ENCODE measurements around the gene EPHA8. TPM values are rescaled to one million over a fixed set of nuclear protein-coding genes. Genes with fewer than 3 reads are reported as not detected.

EPHA8 gene
- total RNA-seq, 1 donor from 2014 or later = 0.23 TPM

- H3K27me3 Mint-ChIP-seq (ENCODE audit: low read depth, unreplicated experiment) = peaks cover 81% of the 10 kb centered on the region
- no peaks in the 10 kb centered on the region for H3K36me3 ChIP-seq (ENCODE audit: insufficient read depth, low read length)
- no peaks in the 10 kb centered on the region for H4K20me1 ChIP-seq (ENCODE audit: insufficient read depth, low read length)
- no peaks in the 10 kb centered on the region for H3K9me3 ChIP-seq (ENCODE audit: insufficient read depth, low read depth, low read length)
- DNase-seq (ENCODE audit: low read depth) (no peak), FAIRE-seq (no peak)
- H3K27me3 ChIP-seq (ENCODE audit: insufficient read depth, low read length) = peaks cover 65% of the 10 kb centered on the region
- no peak overlapping the region for H3K27ac Mint-ChIP-seq (ENCODE audit: unreplicated experiment)
- no peak overlapping the region for H3K4me3 ChIP-seq (ENCODE audit: insufficient read depth, low read depth, low read length)
- H3K9me3 Mint-ChIP-seq (ENCODE audit: unreplicated experiment) = peaks cover 4% of the 10 kb centered on the region
- TF ChIP-seq CTCF (IDR thresholded peaks at IDR 0.05; ENCODE audit: insufficient read depth, low read depth, low read length) = no peak
- no peak for TF ChIP-seq EZH2 (IDR thresholded peaks at IDR 0.05; ENCODE audit: insufficient read depth, low read length)
- no peak overlapping the region for H3K4me2 ChIP-seq (ENCODE audit: low read length)
- no peak overlapping the region for H3K4me3 Mint-ChIP-seq (ENCODE audit: unreplicated experiment)
- no peaks in the 10 kb centered on the region for H3K4me1 ChIP-seq (ENCODE audit: insufficient read depth, low read length)
- H3K27ac ChIP-seq (ENCODE audit: low read depth, low read length) = no peak overlapping the region
- H3K4me1 Mint-ChIP-seq (ENCODE audit: low read depth, unreplicated experiment) = peaks cover 3% of the 10 kb centered on the region
- no peak overlapping the region for H2AFZ ChIP-seq (ENCODE audit: low read depth, low read length)
- H3K36me3 Mint-ChIP-seq (ENCODE audit: low read depth, unreplicated experiment) = no peaks in the 10 kb centered on the region
- no peaks in the 10 kb centered on the region for H3K79me2 ChIP-seq (ENCODE audit: insufficient read depth, low read length)
- H3K9ac ChIP-seq (ENCODE audit: low read length) = no peak overlapping the region
These were observed 2.9 kb downstream of the EPHA8 start for GRCh38 chr1:22566161-22566560.

- no peaks in the 10 kb centered on the region for H4K20me1 ChIP-seq (ENCODE audit: insufficient read depth, low read length)
These were observed 3.9 kb downstream of the EPHA8 start for GRCh38 chr1:22567197-22567596.

More at GRCh38 chr1:22567197-22567596, 3.9 kb downstream of the EPHA8 start:
- H3K9ac ChIP-seq (ENCODE audit: low read length) = no peak overlapping the region
- no peak overlapping the region for H3K4me3 ChIP-seq (ENCODE audit: insufficient read depth, low read depth, low read length)
- no peaks in the 10 kb centered on the region for H3K79me2 ChIP-seq (ENCODE audit: insufficient read depth, low read length)
- H3K36me3 ChIP-seq (ENCODE audit: insufficient read depth, low read length) = no peaks in the 10 kb centered on the region
- H3K4me2 ChIP-seq (ENCODE audit: low read length) = no peak overlapping the region
- H3K27me3 ChIP-seq (ENCODE audit: insufficient read depth, low read length) = peaks cover 58% of the 10 kb centered on the region
- no peak for FAIRE-seq
- no peak overlapping the region for H2AFZ ChIP-seq (ENCODE audit: low read depth, low read length)
- no peak for DNase-seq (ENCODE audit: low read depth)
- no peak overlapping the region for H3K4me3 Mint-ChIP-seq (ENCODE audit: unreplicated experiment)
- peaks cover 77% of the 10 kb centered on the region for H3K27me3 Mint-ChIP-seq (ENCODE audit: low read depth, unreplicated experiment)
- H3K27ac ChIP-seq (ENCODE audit: low read depth, low read length) = no peak overlapping the region
- no peak overlapping the region for H3K27ac Mint-ChIP-seq (ENCODE audit: unreplicated experiment)
- no peaks in the 10 kb centered on the region for H3K9me3 ChIP-seq (ENCODE audit: insufficient read depth, low read depth, low read length)
- H3K4me1 Mint-ChIP-seq (ENCODE audit: low read depth, unreplicated experiment) = peaks cover 3% of the 10 kb centered on the region
- TF ChIP-seq EZH2 (IDR thresholded peaks at IDR 0.05; ENCODE audit: insufficient read depth, low read length) = no peak
- no peak for TF ChIP-seq CTCF (IDR thresholded peaks at IDR 0.05; ENCODE audit: insufficient read depth, low read depth, low read length)
- no peaks in the 10 kb centered on the region for H3K9me3 Mint-ChIP-seq (ENCODE audit: unreplicated experiment)
- no peaks in the 10 kb centered on the region for H3K36me3 Mint-ChIP-seq (ENCODE audit: low read depth, unreplicated experiment)
- no peaks in the 10 kb centered on the region for H3K4me1 ChIP-seq (ENCODE audit: insufficient read depth, low read length)

Measured in astrocyte (in vitro differentiated cells and primary cell).